Coronary artery (tissue), 2 donors: ENCODE results near the gene CAMTA2.

ENCODE experiments used
- DNase-seq: peaks from one replicate; pipeline ENCODE4 v3.0.0-alpha.2; 2017; ENCODE audit warnings: low spot score
- H3K27ac ChIP-seq, 2 donors: fragments of 200-600 bp; sonication (generic); one replicate each; pipeline ENCODE4 v1.5.1; 2016 to 2019
- H3K4me3 ChIP-seq: fragments of 200-600 bp; sonication (generic); 2 replicates; pipeline ENCODE4 v1.5.1; 2016; ENCODE audit warnings: mild to moderate bottlenecking, moderate library complexity
- TF ChIP-seq, protein P1 (sequence below): fragments of 200-600 bp; sonication (generic); IDR thresholded peaks from one replicate; pipeline ENCODE4 v1.5.1; 2019; ENCODE audit warnings: antibody characterized with exemption

Gene CAMTA2

GRCh38 chr17:4959261-4959965 is 28.1 kb downstream of the CAMTA2 start:
- DNase-seq = no peak
- TF ChIP-seq, protein P1, sequence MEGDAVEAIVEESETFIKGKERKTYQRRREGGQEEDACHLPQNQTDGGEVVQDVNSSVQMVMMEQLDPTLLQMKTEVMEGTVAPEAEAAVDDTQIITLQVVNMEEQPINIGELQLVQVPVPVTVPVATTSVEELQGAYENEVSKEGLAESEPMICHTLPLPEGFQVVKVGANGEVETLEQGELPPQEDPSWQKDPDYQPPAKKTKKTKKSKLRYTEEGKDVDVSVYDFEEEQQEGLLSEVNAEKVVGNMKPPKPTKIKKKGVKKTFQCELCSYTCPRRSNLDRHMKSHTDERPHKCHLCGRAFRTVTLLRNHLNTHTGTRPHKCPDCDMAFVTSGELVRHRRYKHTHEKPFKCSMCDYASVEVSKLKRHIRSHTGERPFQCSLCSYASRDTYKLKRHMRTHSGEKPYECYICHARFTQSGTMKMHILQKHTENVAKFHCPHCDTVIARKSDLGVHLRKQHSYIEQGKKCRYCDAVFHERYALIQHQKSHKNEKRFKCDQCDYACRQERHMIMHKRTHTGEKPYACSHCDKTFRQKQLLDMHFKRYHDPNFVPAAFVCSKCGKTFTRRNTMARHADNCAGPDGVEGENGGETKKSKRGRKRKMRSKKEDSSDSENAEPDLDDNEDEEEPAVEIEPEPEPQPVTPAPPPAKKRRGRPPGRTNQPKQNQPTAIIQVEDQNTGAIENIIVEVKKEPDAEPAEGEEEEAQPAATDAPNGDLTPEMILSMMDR = no peak
- Histone ChIP-seq H3K4me3 (no peak overlapping the region), H3K27ac (no peak overlapping the region)

DNA sequence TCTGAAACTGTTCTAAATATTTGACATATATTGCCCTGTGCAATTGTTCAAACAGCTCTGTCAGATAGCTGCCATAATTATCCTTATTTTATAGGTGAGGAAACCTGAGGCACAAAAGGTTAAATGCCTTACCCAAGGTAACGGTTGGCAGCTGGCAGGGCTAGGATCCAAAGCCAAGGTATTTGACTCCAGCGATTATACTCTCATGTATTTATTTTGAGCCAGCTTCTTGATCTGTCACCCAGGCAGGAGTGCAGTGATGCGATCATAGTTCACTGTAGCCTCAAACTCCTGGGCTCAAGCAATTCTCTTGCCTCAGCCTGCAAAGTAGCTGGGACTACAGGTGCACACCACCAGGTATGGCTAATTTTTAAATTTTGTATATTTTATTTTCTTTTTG is 29.4 kb downstream of the CAMTA2 start:
- Histone ChIP-seq H3K27ac (no peak overlapping the region), H3K4me3 (no peak overlapping the region)
- no peak for DNase-seq
- TF ChIP-seq, protein P1 = no peak

DNA sequence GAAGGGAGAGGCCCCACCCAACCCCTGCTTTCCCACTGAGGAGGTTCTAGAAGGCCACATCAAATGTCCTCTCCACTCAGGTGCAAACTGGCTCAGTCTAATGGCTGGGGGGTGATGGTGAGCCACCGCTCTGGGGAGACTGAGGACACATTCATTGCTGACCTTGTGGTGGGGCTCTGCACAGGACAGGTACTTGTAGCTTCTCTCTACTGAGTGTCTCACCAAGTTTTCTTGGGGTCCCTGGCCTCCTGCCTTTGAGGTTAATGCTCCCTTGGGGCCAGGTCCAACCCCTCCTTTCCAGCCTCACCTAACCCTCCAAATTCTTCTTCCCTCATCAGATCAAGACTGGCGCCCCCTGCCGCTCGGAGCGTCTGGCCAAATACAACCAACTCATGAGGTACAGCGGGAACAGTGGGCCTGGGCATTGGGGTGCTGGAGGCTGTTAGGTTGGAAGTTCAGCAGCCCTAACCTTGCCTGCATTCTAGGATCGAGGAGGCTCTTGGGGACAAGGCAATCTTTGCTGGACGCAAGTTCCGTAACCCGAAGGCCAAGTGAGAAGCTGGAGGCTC is 30.9 kb downstream of the CAMTA2 start:
- no peak for DNase-seq
- no peak overlapping the region for H3K27ac ChIP-seq
- TF ChIP-seq, protein P1 = no peak

DNA sequence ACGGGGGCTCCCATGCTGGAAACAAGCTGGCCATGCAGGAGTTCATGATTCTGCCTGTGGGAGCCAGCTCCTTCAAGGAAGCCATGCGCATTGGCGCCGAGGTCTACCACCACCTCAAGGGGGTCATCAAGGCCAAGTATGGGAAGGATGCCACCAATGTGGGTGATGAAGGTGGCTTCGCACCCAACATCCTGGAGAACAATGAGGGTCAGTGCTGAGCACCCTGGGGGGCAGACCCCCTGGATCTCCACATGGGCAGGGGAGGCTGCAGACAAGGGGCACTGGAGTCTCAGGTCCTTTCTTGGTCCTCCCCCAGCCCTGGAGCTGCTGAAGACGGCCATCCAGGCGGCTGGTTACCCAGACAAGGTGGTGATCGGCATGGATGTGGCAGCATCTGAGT is 32.4 kb downstream of the CAMTA2 start:
- Histone ChIP-seq H3K27ac (no peak overlapping the region), H3K4me3 (no peak overlapping the region)
- TF ChIP-seq, protein P1 = no peak
- no peak for DNase-seq

More for the DNA sequence above, 30.9 kb downstream of the CAMTA2 start:
- no peak overlapping the region for H3K4me3 ChIP-seq

DNA sequence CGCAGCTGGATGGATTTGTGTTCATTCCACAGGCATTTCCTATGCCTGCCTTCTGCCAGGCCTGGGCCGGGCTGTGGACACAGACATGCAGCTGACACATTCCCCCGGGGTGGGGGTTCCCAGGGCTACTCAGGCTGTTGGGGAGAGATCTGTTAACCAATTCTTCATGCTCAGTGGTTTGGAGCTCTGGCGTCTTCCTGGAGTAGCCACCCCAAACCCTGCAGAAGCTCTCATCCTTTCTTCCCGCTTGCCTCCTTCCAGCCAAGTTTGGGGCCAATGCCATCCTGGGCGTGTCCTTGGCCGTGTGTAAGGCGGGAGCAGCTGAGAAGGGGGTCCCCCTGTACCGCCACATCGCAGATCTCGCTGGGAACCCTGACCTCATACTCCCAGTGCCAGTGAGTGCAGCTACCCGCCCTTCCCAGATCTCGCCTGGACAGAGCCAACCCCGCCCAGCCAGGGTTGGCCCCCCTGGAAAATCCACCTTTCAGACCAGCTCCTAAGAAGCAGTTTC is 34.0 kb downstream of the CAMTA2 start:
- TF ChIP-seq, protein P1 = no peak
- no peak overlapping the region for H3K4me3 ChIP-seq
- no peak for DNase-seq
- peak overlapping the region; percentile 10 to 80 for H3K27ac ChIP-seq

DNA sequence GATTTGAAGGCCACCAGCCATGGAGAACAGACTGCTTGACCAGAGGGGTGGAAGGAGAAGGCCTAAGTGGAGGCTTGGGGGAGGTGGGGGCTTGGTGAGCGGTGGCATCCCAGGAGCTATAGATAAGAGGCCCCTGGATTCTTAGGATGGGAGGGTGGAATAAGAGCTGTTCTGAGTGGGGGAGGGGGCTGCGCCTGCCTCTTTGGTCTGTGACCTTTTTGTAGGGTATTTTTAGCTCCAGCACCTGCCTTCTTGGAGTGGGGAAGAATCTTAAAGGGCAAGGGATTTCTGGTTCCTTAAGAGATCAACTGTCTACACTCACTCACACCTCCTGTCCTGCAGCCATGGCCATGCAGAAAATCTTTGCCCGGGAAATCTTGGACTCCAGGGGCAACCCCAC is 36.0 kb downstream of the CAMTA2 start:
- TF ChIP-seq, protein P1 = no peak
- Histone ChIP-seq H3K27ac (no peak overlapping the region), H3K4me3 (no peak overlapping the region)
- no peak for DNase-seq

DNA sequence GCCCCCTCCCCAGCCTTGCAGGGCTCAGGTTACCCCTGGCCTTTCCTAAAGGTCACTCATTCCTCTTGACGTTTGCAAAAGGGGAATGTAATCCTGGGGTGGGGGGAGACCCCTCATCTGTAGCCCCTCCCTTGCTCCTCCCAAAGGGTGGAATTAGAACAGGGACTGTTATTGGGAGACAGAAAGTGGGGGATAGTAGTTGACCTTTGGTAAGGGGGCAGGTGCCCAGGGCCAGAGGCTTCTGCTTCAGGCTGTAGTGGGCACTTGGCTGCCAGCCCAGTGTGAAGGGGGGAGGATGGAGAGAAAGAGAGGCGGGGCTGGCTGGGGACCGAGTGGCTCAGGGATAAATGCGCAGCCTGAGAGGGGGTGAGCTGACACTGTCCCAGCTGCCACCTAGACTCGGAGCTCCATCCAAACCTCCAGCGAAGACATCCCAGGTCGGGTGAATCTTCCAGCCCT is 36.7 kb downstream of the CAMTA2 start, which contains the start of gene ENO3:
Gene ENO3, plus strand, starts transcription at position 374 of the 459 bp plus-strand sequence. CDS start 711 bp downstream, outside the sequence.
- Histone ChIP-seq H3K27ac (peak within 1 kb of the TSS; percentile 97 to 99), H3K4me3 (peak within 1 kb of the TSS; percentile 99)
- DNase-seq = no peak
- TF ChIP-seq, protein P1 = no peak
